ENCODE measurements around the gene CD151. TPM values are rescaled to one million over a fixed set of nuclear protein-coding genes. Genes with fewer than 3 reads are reported as not detected.

CD151 gene
- total RNA-seq (100 to 1,000 TPM; 149 to 175 (median 161) TPM), polyA plus RNA-seq (100 to 1,000 TPM; 158 to 358 (median 224) TPM)
- long read RNA-seq, donor 1, transcript CD151-203 (8 exons, 1,486 nt), result minor isoform, 20 of 174 reads
- long read RNA-seq, donor 1, transcript CD151-202 (9 exons, 1,658 nt), result major isoform, 85 of 174 reads
- long read RNA-seq, donor 1, transcript CD151-220 (8 exons, 1,835 nt), result minor isoform, 6 of 174 reads
- long read RNA-seq, donor 1, transcript CD151-201 (9 exons, 1,545 nt), result minor isoform, 9 of 174 reads
- long read RNA-seq, donor 1, partial matches to known transcripts, result 35 of 174 reads
- long read RNA-seq, donor 1, other reads (novel, unspliced or antisense), result 18 of 174 reads
- long read RNA-seq, donor 2, transcript CD151-202 (9 exons, 1,658 nt), result major isoform, 98 of 202 reads
- long read RNA-seq, donor 2, transcript CD151-201 (9 exons, 1,545 nt), result minor isoform, 13 of 202 reads
- long read RNA-seq, donor 2, transcript CD151-203 (8 exons, 1,486 nt), result minor isoform, 21 of 202 reads
- long read RNA-seq, donor 2, partial matches to known transcripts, result 43 of 202 reads
- long read RNA-seq, donor 2, other reads (novel, unspliced or antisense), result 23 of 202 reads

- intact Hi-C loops (cut with DNase I), result no loop called here
- peak; percentile 31 to 42 (median 31) for ATAC-seq
- peaks cover 0 to 25% (median 9%) of the 10 kb centered on the region in 3 donors for H3K27me3 ChIP-seq (ENCODE audit: insufficient read depth in 3 of 3, low read length in 2 of 3)
- DNase-seq, result peak in 1 of 2 donors; percentile 72
- WGBS, 3 donors, result 2 to 19% (median 7%) methylated on average over 9 to 61 of the region's 67 CpGs
- TF ChIP-seq CTCF (IDR thresholded peaks at IDR 0.05), result peak; percentile 6
- H3K36me3 ChIP-seq (ENCODE audit: insufficient read depth in 1 of 2, low read depth in 1 of 2), result peaks cover 0 to 19% of the 10 kb centered on the region in 2 donors
- peak within 1 kb of the TSS; percentile 92 for H3K27ac ChIP-seq
- H3K9me3 ChIP-seq, result no peaks in the 10 kb centered on the region
- H3K4me3 ChIP-seq, result peak within 1 kb of the TSS; percentile 92
- peaks cover 52% of the 10 kb centered on the region for H3K4me1 ChIP-seq
Measured at GRCh38 chr11:832529-833113, at the start of gene CD151. TSS of gene CD151 (plus strand) at chr11:832952. CDS start at chr11:836070, 3,118 bp downstream.

GRCh38 chr11:783581-784015 lies 49.2 kb upstream of the CD151 start:
- peak overlapping the region; percentile 74 for H3K27ac ChIP-seq
- DNase-seq (peak; percentile 87 to 96), ATAC-seq (peak; percentile 92 to 97 (median 94))
- intact Hi-C loops (cut with DNase I), result no loop called here
- H3K27me3 ChIP-seq (ENCODE audit: insufficient read depth in 3 of 3, low read length in 2 of 3), result peaks cover 0 to 12% (median 4%) of the 10 kb centered on the region in 3 donors
- H3K9me3 ChIP-seq, result no peaks in the 10 kb centered on the region
- peaks cover 22% of the 10 kb centered on the region for H3K4me1 ChIP-seq
- peaks cover 0 to 9% of the 10 kb centered on the region in 2 donors for H3K36me3 ChIP-seq (ENCODE audit: insufficient read depth in 1 of 2, low read depth in 1 of 2)
- peak overlapping the region; percentile 2 for H3K4me3 ChIP-seq
- 8 to 17% (median 12%) methylated on average over 24 of the region's 24 CpGs for WGBS, 3 donors
- TF ChIP-seq CTCF (IDR thresholded peaks at IDR 0.05), result peak; percentile 69

GRCh38 chr11:786235-787083 lies 46.3 kb upstream of the CD151 start:
- H3K4me1 ChIP-seq, result peaks cover 21% of the 10 kb centered on the region
- intact Hi-C loops (cut with DNase I), result no loop called here
- no peaks in the 10 kb centered on the region for H3K36me3 ChIP-seq (ENCODE audit: insufficient read depth in 1 of 2, low read depth in 1 of 2)
- 71 to 82% (median 81%) methylated on average over 23 to 24 of the region's 24 CpGs for WGBS, 3 donors
- ATAC-seq (no peak), DNase-seq (no peak)
- no peaks in the 10 kb centered on the region for H3K9me3 ChIP-seq
- H3K4me3 ChIP-seq, result no peak overlapping the region
- peaks cover 0 to 28% (median 9%) of the 10 kb centered on the region in 3 donors for H3K27me3 ChIP-seq (ENCODE audit: insufficient read depth in 3 of 3, low read length in 2 of 3)
- H3K27ac ChIP-seq, result no peak overlapping the region
- TF ChIP-seq CTCF (IDR thresholded peaks at IDR 0.05), result no peak

GRCh38 chr11:787084-787675 lies 45.6 kb upstream of the CD151 start:
- DNase-seq, result no peak
- H3K4me3 ChIP-seq, result no peak overlapping the region
- intact Hi-C loops (cut with DNase I), result no loop called here
- no peaks in the 10 kb centered on the region for H3K9me3 ChIP-seq
- no peaks in the 10 kb centered on the region for H3K36me3 ChIP-seq (ENCODE audit: insufficient read depth in 1 of 2, low read depth in 1 of 2)
- H3K4me1 ChIP-seq, result peaks cover 21% of the 10 kb centered on the region
- no peak for ATAC-seq
- WGBS, 3 donors, result 84 to 90% (median 89%) methylated on average over 22 to 24 of the region's 24 CpGs
- H3K27ac ChIP-seq, result no peak overlapping the region
- peaks cover 0 to 28% (median 11%) of the 10 kb centered on the region in 3 donors for H3K27me3 ChIP-seq (ENCODE audit: insufficient read depth in 3 of 3, low read length in 2 of 3)
- TF ChIP-seq CTCF (IDR thresholded peaks at IDR 0.05), result no peak
